Uterus (tissue), 4 donors: ENCODE data around the gene PCDH18. TPM values are rescaled to one million over a fixed set of nuclear protein-coding genes. Genes with fewer than 3 reads are reported as not detected.
"Not testable (repeated sequence)": the region's sequence is repeated elsewhere in the genome, so short reads cannot be mapped to it uniquely, and the experiment has no call there.

Experiments used
- DNase-seq, 2 donors: peaks; one replicate each; pipeline ENCODE4 v3.0.0-alpha.2; 2019 to 2020
- H3K27ac ChIP-seq, 2 donors: fragments of 200-600 bp; sonication (generic); 1 replicate in 1 of 2; 2 replicates in 1 of 2; pipeline ENCODE4 v1.5.1; 2016 to 2018
- H3K27me3 ChIP-seq, 2 donors: fragments of 200-600 bp; sonication (generic); one replicate each; pipeline ENCODE4 v1.5.1; 2018 to 2019; ENCODE audit warnings: control low read depth in 1 of 2
- H3K36me3 ChIP-seq, 2 donors: fragments of 200-600 bp; sonication (generic); one replicate each; pipeline ENCODE4 v1.5.1; 2019; ENCODE audit warnings: control low read depth in 1 of 2
- H3K4me1 ChIP-seq, 2 donors: fragments of 200-600 bp; sonication (generic); one replicate each; pipeline ENCODE4 v1.5.1; 2018 to 2019; ENCODE audit warnings: control low read depth in 1 of 2
- H3K4me3 ChIP-seq, 2 donors: fragments of 200-600 bp; sonication (generic); 1 replicate in 1 of 2; 2 replicates in 1 of 2; pipeline ENCODE4 v1.5.1; 2018 to 2019; ENCODE audit warnings: mild to moderate bottlenecking in 1 of 2
- H3K9me3 ChIP-seq, 2 donors: fragments of 200-600 bp; sonication (generic); one replicate each; pipeline ENCODE4 v1.5.1; 2019; ENCODE audit warnings: control low read depth in 1 of 2
- POLR2A ChIP-seq, 2 donors: fragments of 450-650 bp; IDR thresholded peaks; one replicate each; pipeline ENCODE4 v1.6.1; 2016; ENCODE audit warnings: antibody characterized with exemption in 2 of 2, mild to moderate bottlenecking in 1 of 2, moderate library complexity in 1 of 2
- intact Hi-C: fragments of 100-400 bp; cut with DNase I; formaldehyde crosslinking; loops from one replicate; pipeline ENCODE4 v1.15.1; 2023; ENCODE audit warnings: low total_unique reads
- total RNA-seq, 4 donors: library from RNA; depleted of rRNA in 3 of 4; stranded (reverse); fragments of >200 nt in 3 of 4; gene quantifications; one replicate each; pipeline versions ENCODE4 v1.1.0 to v1.2.4, GENCODE V29; 2014 to 2023
- TF ChIP-seq, protein P1 (sequence below), 4 experiments: fragments of 200-600 bp in 2 of 4; fragments of 450-650 bp in 2 of 4; sonication (generic) in 2 of 4; IDR thresholded peaks; one replicate each; pipeline ENCODE4 v1.5.1; 2016 to 2019; ENCODE audit warnings: antibody characterized with exemption in 4 of 4, mild to moderate bottlenecking in 2 of 4, moderate library complexity in 1 of 4
- donor health status: DM: yes; HTN: yes; CAD: no.

The PCDH18 gene
- total RNA-seq, 4 donors from 2014 or later = 27.5 to 258 (median 107) TPM

DNA sequence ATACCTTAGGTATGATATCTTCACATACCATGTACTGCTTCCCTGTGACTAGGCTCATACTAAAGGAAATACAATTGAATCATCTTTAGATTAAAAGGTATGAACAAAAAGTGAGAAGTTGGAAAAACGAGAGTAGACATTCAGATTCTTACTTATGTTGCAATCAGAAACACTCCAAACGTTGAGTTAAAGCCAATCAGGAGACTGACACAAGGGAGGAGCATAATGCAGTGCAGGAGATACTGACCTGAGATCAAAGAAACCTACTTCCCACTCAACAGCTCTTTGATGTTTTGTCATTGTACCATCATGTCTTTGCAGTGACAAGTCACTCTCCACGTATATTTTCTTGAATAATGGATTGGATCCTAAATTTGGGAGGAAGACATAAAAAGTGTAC lies 8.9 kb upstream of the PCDH18 start:
- no peaks in the 10 kb centered on the region for H3K9me3 ChIP-seq
- no peak for DNase-seq
- H3K27ac ChIP-seq = peak overlapping the region; percentile 78 to 85
- H3K4me3 ChIP-seq = peak overlapping the region in 1 of 2 donors; percentile 34
- TF ChIP-seq, protein P1, sequence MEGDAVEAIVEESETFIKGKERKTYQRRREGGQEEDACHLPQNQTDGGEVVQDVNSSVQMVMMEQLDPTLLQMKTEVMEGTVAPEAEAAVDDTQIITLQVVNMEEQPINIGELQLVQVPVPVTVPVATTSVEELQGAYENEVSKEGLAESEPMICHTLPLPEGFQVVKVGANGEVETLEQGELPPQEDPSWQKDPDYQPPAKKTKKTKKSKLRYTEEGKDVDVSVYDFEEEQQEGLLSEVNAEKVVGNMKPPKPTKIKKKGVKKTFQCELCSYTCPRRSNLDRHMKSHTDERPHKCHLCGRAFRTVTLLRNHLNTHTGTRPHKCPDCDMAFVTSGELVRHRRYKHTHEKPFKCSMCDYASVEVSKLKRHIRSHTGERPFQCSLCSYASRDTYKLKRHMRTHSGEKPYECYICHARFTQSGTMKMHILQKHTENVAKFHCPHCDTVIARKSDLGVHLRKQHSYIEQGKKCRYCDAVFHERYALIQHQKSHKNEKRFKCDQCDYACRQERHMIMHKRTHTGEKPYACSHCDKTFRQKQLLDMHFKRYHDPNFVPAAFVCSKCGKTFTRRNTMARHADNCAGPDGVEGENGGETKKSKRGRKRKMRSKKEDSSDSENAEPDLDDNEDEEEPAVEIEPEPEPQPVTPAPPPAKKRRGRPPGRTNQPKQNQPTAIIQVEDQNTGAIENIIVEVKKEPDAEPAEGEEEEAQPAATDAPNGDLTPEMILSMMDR (IDR thresholded peaks at IDR 0.05) = no peak
- TF ChIP-seq POLR2A (IDR thresholded peaks at IDR 0.05) = no peak
- H3K4me1 ChIP-seq = peaks cover 0 to 4% of the 10 kb centered on the region in 2 donors
- H3K27me3 ChIP-seq = no peaks in the 10 kb centered on the region
- H3K36me3 ChIP-seq = no peaks in the 10 kb centered on the region
- intact Hi-C loops = no loop called here

DNA sequence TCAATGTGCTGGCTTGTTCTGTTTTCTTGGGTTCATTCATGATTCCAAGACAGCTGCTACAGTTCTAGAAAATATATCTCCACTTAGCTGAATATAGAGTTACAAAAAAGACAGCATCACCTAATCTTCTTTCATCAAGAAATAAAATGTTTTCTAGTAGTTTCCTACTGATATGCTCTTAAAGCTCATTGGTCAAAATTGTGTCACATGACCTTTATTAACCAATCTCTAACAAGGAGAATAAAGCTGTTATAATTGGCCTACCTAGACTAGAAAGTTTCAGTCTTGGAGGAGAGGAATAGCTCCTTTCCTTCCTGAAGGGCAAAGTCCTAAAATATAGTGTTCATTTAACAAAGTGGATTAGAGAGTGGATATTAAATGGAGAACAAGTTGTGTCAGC lies 8.1 kb upstream of the PCDH18 start:
- no peak for TF ChIP-seq POLR2A (IDR thresholded peaks at IDR 0.05)
- TF ChIP-seq, protein P1 (IDR thresholded peaks at IDR 0.05) = no peak
- intact Hi-C loops = no loop called here
- no peak for DNase-seq
- Histone ChIP-seq H3K4me3 (no peak overlapping the region), H3K36me3 (no peaks in the 10 kb centered on the region), H3K27me3 (no peaks in the 10 kb centered on the region), H3K27ac (peak overlapping the region; percentile 11 to 78), H3K4me1 (peaks cover 0 to 4% of the 10 kb centered on the region in 2 donors), H3K9me3 (no peaks in the 10 kb centered on the region)

DNA sequence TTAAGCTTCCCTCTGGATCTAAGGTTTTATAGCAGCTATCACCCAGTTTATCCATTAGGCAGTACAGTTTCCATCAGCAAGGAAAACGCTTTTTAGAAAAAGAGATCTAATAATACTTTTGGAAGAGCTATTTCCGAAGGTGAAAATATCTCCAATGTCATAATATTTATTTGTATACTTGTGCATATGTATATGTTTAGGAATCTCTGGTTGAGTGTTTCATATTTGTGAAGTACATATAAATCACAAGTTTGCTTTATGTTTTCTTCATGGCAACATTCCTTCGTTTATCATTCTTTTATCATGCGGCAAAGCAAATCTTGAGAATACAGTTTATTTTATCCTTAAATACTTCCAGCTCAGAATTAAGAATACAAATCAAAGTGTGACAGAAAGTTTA lies 6.2 kb upstream of the PCDH18 start:
- H3K27ac ChIP-seq = peak overlapping the region; percentile 5 to 22
- no peaks in the 10 kb centered on the region for H3K9me3 ChIP-seq
- no peaks in the 10 kb centered on the region for H3K27me3 ChIP-seq
- intact Hi-C loops = no loop called here
- DNase-seq = no peak
- no peaks in the 10 kb centered on the region for H3K36me3 ChIP-seq
- no peak overlapping the region for H3K4me3 ChIP-seq
- no peak for TF ChIP-seq POLR2A (IDR thresholded peaks at IDR 0.05)
- TF ChIP-seq, protein P1 (IDR thresholded peaks at IDR 0.05) = no peak
- H3K4me1 ChIP-seq = no peaks in the 10 kb centered on the region

DNA sequence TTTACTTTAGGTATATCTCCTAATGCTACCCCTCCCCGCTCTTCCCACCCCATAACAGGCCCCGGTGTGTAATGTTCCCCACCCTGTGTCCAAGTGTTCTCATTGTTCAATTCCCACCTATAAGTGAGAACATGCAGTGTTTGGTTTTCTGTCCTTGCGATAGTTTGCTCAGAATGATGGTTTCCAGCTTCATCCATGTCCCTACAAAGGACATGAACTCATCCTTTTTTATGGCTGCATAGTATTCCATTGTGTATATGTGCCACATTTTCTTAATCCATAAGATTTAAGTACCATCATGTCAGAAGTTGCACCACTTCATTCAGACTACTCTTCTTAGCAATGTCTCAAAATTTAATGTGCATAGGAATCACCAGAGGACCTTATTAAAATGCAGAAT lies 5.5 kb upstream of the PCDH18 start:
- H3K36me3 ChIP-seq, H3K4me1 ChIP-seq, H3K27me3 ChIP-seq, DNase-seq, H3K4me3 ChIP-seq, intact Hi-C loops, H3K9me3 ChIP-seq: not testable (repeated sequence)
- H3K27ac ChIP-seq = peak overlapping the region in 1 of 2 donors; percentile 5

DNA sequence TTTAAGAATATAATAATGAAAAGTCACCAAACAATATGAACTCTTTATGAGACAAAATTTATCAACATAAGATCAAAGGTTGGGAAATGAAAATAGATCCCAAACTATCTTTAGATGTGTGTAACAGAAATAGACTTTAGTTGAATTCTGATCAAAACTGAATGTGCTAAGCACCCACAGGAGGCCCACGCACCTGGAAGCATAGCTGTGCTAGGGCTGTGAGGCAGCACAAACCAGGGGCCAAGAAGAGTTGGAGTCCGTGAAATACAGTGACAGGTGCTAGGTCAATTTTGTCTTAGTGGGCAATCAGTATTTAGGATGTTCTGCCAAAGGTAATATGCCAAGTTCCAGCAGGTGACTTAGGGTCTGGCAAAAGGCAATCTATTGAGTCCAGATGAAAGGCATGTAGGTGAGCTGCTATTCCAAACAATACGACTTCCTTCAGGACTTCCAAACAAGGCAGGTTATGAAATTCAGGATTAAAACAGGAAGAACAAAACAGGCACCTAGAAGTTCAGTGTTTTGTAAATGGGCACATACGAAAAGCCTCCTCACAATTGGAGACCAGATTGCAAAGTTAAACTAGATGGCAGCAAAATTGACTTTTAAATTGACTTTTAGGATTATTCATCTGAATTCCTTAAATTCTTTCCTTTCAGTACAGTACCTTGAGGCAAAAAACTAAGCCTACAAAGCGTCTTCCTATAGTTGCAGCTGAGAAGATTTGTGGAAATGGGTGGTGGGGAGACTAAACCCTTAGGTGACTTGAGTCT lies 4.7 kb upstream of the PCDH18 start:
- TF ChIP-seq, protein P1 (IDR thresholded peaks at IDR 0.05) = no peak
- TF ChIP-seq POLR2A (IDR thresholded peaks at IDR 0.05) = no peak
- H3K36me3 ChIP-seq = no peaks in the 10 kb centered on the region
- intact Hi-C loops = no loop called here
- H3K27ac ChIP-seq = peak overlapping the region in 1 of 2 donors; percentile 95
- DNase-seq = no peak
- H3K9me3 ChIP-seq = no peaks in the 10 kb centered on the region
- H3K27me3 ChIP-seq = no peaks in the 10 kb centered on the region
- H3K4me1 ChIP-seq = no peaks in the 10 kb centered on the region
- H3K4me3 ChIP-seq = no peak overlapping the region
